SU-DHL-6 (cell line): ENCODE data around the gene SLC41A1.

Experiments
- H2AFZ ChIP-seq: fragments of 200-600 bp; sonication (generic); 2 replicates; pipeline ENCODE4 v1.6.1; 2014; ENCODE audit warnings: low read depth, mild to moderate bottlenecking, moderate library complexity, mixed read lengths, antibody characterized with exemption, low read length; ENCODE audit not compliant: severe bottlenecking
- H3F3A ChIP-seq: fragments of 200-600 bp; shearing (Covaris generic); 2 replicates; pipeline ENCODE4 v1.6.0; 2016; ENCODE audit warnings: antibody characterized with exemption, mild to moderate bottlenecking; ENCODE audit not compliant: insufficient read depth
- H3K27ac ChIP-seq: fragments of 200-600 bp; sonication (generic); 2 replicates; pipeline ENCODE4 v1.5.1; 2016; ENCODE audit warnings: low read depth, mild to moderate bottlenecking, low read length, moderate library complexity, mixed read lengths
- H3K27me3 ChIP-seq: fragments of 200-600 bp; sonication (generic), shearing (Covaris generic); 2 replicates; pipeline ENCODE4 v1.6.0; 2014; ENCODE audit warnings: mild to moderate bottlenecking, low read length
- H3K36me3 ChIP-seq: fragments of 200-600 bp; sonication (generic); 2 replicates; pipeline ENCODE4 v1.6.1; 2014; ENCODE audit warnings: mild to moderate bottlenecking, low read length, mixed read lengths
- H3K4me2 ChIP-seq: fragments of 300-600, 200-600 bp; shearing (Covaris generic), sonication (generic); 2 replicates; pipeline ENCODE4 v1.6.0; 2014; ENCODE audit warnings: low read length, low read depth, mild to moderate bottlenecking; ENCODE audit not compliant: poor library complexity, severe bottlenecking
- H3K4me3 ChIP-seq: fragments of 200-600 bp; sonication (generic); 2 replicates; pipeline ENCODE4 v1.5.1; 2014; ENCODE audit warnings: antibody characterized with exemption, low read length, mild to moderate bottlenecking, mixed read lengths; ENCODE audit not compliant: insufficient read depth, poor library complexity, severe bottlenecking
- H3K79me2 ChIP-seq: fragments of 200-600 bp; sonication (generic); 2 replicates; pipeline ENCODE4 v1.6.1; 2014; ENCODE audit warnings: mild to moderate bottlenecking, low read length, moderate library complexity; ENCODE audit not compliant: insufficient read depth
- H3K9ac ChIP-seq: fragments of 200-600 bp; sonication (generic); 2 replicates; pipeline ENCODE4 v1.7.0; 2014; ENCODE audit warnings: mild to moderate bottlenecking, low read length
- H3K9me2 ChIP-seq: fragments of 200-600 bp; sonication (generic); replicated peaks from 2 replicates; pipeline ENCODE4 v1.6.1; 2014; ENCODE audit warnings: low read length; ENCODE audit not compliant: insufficient read depth
- H3K9me3 ChIP-seq: fragments of 200-600 bp; sonication (generic); 2 replicates; pipeline ENCODE4 v1.6.1; 2014; ENCODE audit warnings: low read length, mixed read lengths; ENCODE audit not compliant: insufficient read depth
- H4K20me1 ChIP-seq: fragments of 200-600 bp; sonication (generic); 2 replicates; pipeline ENCODE4 v1.6.1; 2014; ENCODE audit warnings: low read depth, mild to moderate bottlenecking, antibody characterized with exemption, low read length, moderate library complexity, mixed read lengths
- CTCF ChIP-seq: fragments of 200-600 bp; sonication (generic); IDR thresholded peaks from one replicate; pipeline ENCODE4 v1.5.1; 2017; ENCODE audit warnings: antibody characterized with exemption, mild to moderate bottlenecking, low read length, moderate library complexity; ENCODE audit not compliant: insufficient read depth, poor library complexity, severe bottlenecking
- EZH2phosphoT487 ChIP-seq: fragments of 200-600 bp; sonication (generic), shearing (Covaris generic); conservative IDR thresholded peaks from 2 replicates; pipeline ENCODE4 v1.6.1; 2018; ENCODE audit warnings: mild to moderate bottlenecking, antibody characterized with exemption, low read length, moderate library complexity, mixed read lengths

SLC41A1 gene

GRCh38 chr1:205787287-205787916, 25.6 kb downstream of the SLC41A1 start:
- Histone ChIP-seq H3K27ac (no peak overlapping the region), H3K9me3 (no peaks in the 10 kb centered on the region), H3K36me3 (peaks cover 3% of the 10 kb centered on the region; the same call in 1 of the 2 replicates), H3K9ac (no peak overlapping the region), H2AFZ (no peak overlapping the region), H3K4me2 (no peak overlapping the region), H3K4me3 (no peak overlapping the region), H3K79me2 (no peaks in the 10 kb centered on the region), H3K27me3 (no peaks in the 10 kb centered on the region), H3F3A (no peaks in the 10 kb centered on the region), H4K20me1 (no peaks in the 10 kb centered on the region), H3K9me2 (no peaks in the 10 kb centered on the region)
- TF ChIP-seq EZH2phosphoT487 (no peak), CTCF (no peak)

GRCh38 chr1:205786601-205787000, 26.4 kb downstream of the SLC41A1 start:
- Histone ChIP-seq H2AFZ (no peak overlapping the region), H3F3A (no peaks in the 10 kb centered on the region), H4K20me1 (no peaks in the 10 kb centered on the region), H3K4me3 (no peak overlapping the region), H3K4me2 (no peak overlapping the region), H3K9ac (no peak overlapping the region), H3K9me2 (no peaks in the 10 kb centered on the region), H3K27me3 (no peaks in the 10 kb centered on the region), H3K79me2 (no peaks in the 10 kb centered on the region), H3K9me3 (no peaks in the 10 kb centered on the region), H3K36me3 (peaks cover 3% of the 10 kb centered on the region; the same call in 1 of the 2 replicates), H3K27ac (no peak overlapping the region)
- no peak for TF ChIP-seq CTCF
- TF ChIP-seq EZH2phosphoT487 = no peak

- no peak overlapping the region for H2AFZ ChIP-seq
- no peaks in the 10 kb centered on the region for H3K9me3 ChIP-seq
- H3K36me3 ChIP-seq = no peaks in the 10 kb centered on the region
- no peaks in the 10 kb centered on the region for H3K9me2 ChIP-seq
- H3K4me3 ChIP-seq = no peak overlapping the region
- H3K4me2 ChIP-seq = no peak overlapping the region
- H3K79me2 ChIP-seq = no peaks in the 10 kb centered on the region
- H3K9ac ChIP-seq = no peak overlapping the region
- no peaks in the 10 kb centered on the region for H3K27me3 ChIP-seq
- no peak for TF ChIP-seq CTCF
- H3K27ac ChIP-seq = no peak overlapping the region
- H3F3A ChIP-seq = no peaks in the 10 kb centered on the region
- no peaks in the 10 kb centered on the region for H4K20me1 ChIP-seq
Observed at GRCh38 chr1:205785446-205785845, 27.6 kb downstream of the SLC41A1 start.

- Histone ChIP-seq H3K9me2 (no peaks in the 10 kb centered on the region), H3K4me3 (no peak overlapping the region), H4K20me1 (no peaks in the 10 kb centered on the region), H2AFZ (no peak overlapping the region), H3K36me3 (no peaks in the 10 kb centered on the region), H3K27ac (no peak overlapping the region), H3K4me2 (no peak overlapping the region), H3F3A (no peaks in the 10 kb centered on the region), H3K79me2 (no peaks in the 10 kb centered on the region), H3K9me3 (no peaks in the 10 kb centered on the region), H3K27me3 (no peaks in the 10 kb centered on the region), H3K9ac (no peak overlapping the region)
- TF ChIP-seq CTCF (no peak), EZH2phosphoT487 (no peak)
Observed at GRCh38 chr1:205783904-205784303, 29.1 kb downstream of the SLC41A1 start.
